DND-41 (cell line): ENCODE results near the gene CR1L.

Experiments
- EZH2 ChIP-seq: IDR thresholded peaks from 3 replicates; pipeline ENCODE4 v1.6.1; 2012; ENCODE audit warnings: borderline replicate concordance, low read depth, mild to moderate bottlenecking, moderate library complexity, low read length, inconsistent platforms; ENCODE audit not compliant: severe bottlenecking
- TF ChIP-seq, protein P1 (sequence below): IDR thresholded peaks from 2 replicates; pipeline ENCODE4 v1.5.1; 2012; ENCODE audit warnings: borderline replicate concordance, low read length, moderate library complexity, mild to moderate bottlenecking; ENCODE audit not compliant: poor library complexity, severe bottlenecking; ENCODE audit errors: extremely low read depth

DNA sequence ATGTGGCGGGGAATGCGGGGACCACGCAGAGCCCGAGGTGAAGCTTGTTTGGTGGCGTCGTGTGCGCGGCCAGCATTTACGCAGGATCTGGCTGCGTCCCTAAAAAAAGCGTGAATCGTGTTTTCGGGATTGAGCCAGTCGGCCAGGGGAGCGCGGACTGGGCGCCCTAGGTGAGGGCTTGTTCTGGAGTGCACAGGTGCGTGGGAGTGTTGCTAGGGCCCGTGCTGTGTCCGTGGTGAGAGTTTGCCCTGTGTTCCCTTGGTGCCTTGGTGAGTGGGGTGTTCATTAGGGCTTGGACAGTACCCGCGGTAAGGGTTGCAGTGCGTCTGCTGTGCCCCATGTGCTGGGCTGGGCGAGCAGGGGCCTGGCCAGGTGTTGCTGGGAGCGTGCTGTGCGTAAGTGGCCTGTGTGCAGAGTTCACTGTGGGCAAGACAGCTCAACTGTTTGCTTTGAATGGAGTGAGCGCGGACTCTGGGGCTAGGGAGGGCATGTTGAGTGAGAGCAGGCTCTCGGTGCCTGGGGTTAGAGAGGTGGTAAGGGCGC lies 107.6 kb downstream of the CR1L start:
- TF ChIP-seq, protein P1, sequence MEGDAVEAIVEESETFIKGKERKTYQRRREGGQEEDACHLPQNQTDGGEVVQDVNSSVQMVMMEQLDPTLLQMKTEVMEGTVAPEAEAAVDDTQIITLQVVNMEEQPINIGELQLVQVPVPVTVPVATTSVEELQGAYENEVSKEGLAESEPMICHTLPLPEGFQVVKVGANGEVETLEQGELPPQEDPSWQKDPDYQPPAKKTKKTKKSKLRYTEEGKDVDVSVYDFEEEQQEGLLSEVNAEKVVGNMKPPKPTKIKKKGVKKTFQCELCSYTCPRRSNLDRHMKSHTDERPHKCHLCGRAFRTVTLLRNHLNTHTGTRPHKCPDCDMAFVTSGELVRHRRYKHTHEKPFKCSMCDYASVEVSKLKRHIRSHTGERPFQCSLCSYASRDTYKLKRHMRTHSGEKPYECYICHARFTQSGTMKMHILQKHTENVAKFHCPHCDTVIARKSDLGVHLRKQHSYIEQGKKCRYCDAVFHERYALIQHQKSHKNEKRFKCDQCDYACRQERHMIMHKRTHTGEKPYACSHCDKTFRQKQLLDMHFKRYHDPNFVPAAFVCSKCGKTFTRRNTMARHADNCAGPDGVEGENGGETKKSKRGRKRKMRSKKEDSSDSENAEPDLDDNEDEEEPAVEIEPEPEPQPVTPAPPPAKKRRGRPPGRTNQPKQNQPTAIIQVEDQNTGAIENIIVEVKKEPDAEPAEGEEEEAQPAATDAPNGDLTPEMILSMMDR: no peak
- TF ChIP-seq EZH2: no peak
